Panc1 (cell line): ENCODE results near the gene FAR1. TPM values are rescaled to one million over a fixed set of nuclear protein-coding genes. Genes with fewer than 3 reads are reported as not detected.

Source experiments
- ATAC-seq: fragments of 200-7000 bp; cut with Tn5 transposase; 2 replicates; pipeline ENCODE4 v1.9.1; 2020; ENCODE audit warnings: mild to moderate bottlenecking, moderate library complexity
- BruUV-seq: library from RNA; stranded (reverse); fragments of 400-500 nt; replicated peaks from 2 replicates; lab custom pipeline; 2021; lab: Mats Ljungman, UMichigan
- CTCF ChIA-PET: fragments of 300-600 bp; sonication (Branson Sonifier 250); formaldehyde crosslinking; loops from one replicate; lab custom pipeline; 2022; ENCODE audit warnings: antibody characterized with exemption; lab: Charles Lee
- POLR2A ChIA-PET: fragments of 300-600 bp; sonication (Branson Sonifier 250); formaldehyde crosslinking; loops from one replicate; lab custom pipeline; 2022; ENCODE audit warnings: antibody characterized with exemption; lab: Charles Lee
- DNase-seq: peaks from one replicate; pipeline ENCODE4 v3.0.0-alpha.2; 2010; ENCODE audit warnings: low read depth, low spot score
- H3K27ac ChIP-seq: 2 replicates; pipeline ENCODE4 v1.5.1; 2011; ENCODE audit warnings: mild to moderate bottlenecking, low read length, inconsistent platforms
- H3K27me3 ChIP-seq: fragments of 200-500 bp; sonication (Bioruptor generic); 2 replicates; pipeline ENCODE4 v1.6.0; 2014; ENCODE audit warnings: low read length, inconsistent platforms; ENCODE audit not compliant: control insufficient read depth, insufficient read depth
- H3K36me3 ChIP-seq: fragments of 200-500 bp; sonication (Bioruptor generic); 2 replicates; pipeline ENCODE4 v1.5.1; 2014; ENCODE audit warnings: inconsistent platforms, mild to moderate bottlenecking, low read length, moderate library complexity; ENCODE audit not compliant: control insufficient read depth, insufficient read depth
- H3K4me1 ChIP-seq: 2 replicates; pipeline ENCODE4 v1.5.1; 2011; ENCODE audit warnings: inconsistent platforms, mild to moderate bottlenecking, low read length, moderate library complexity; ENCODE audit not compliant: control insufficient read depth, insufficient read depth
- H3K4me3 ChIP-seq, 2 experiments: 2 replicates each; pipeline ENCODE4 v1.5.1; 2011 to 2012; ENCODE audit warnings: low read depth in 2 of 2, low read length in 2 of 2, mild to moderate bottlenecking in 2 of 2, inconsistent platforms in 1 of 2, moderate library complexity in 1 of 2
- H3K9me3 ChIP-seq: fragments of 200-500 bp; sonication (Bioruptor generic); 2 replicates; pipeline ENCODE4 v1.5.1; 2014; ENCODE audit warnings: low read depth, mild to moderate bottlenecking, inconsistent platforms, low read length, moderate library complexity; ENCODE audit not compliant: control insufficient read depth, insufficient read depth
- POLR2AphosphoS5 ChIP-seq: IDR thresholded peaks from 2 replicates; pipeline ENCODE4 v1.6.1; 2012; ENCODE audit warnings: mild to moderate bottlenecking, low read depth, low read length, moderate library complexity
- SIN3A ChIP-seq: IDR thresholded peaks from 2 replicates; pipeline ENCODE4 v1.6.1; 2012; ENCODE audit warnings: low read depth, mild to moderate bottlenecking, low read length, moderate library complexity, borderline replicate concordance; ENCODE audit not compliant: insufficient read depth
- TCF7L2 ChIP-seq: IDR thresholded peaks from 2 replicates; pipeline ENCODE4 v1.6.1; 2011; ENCODE audit warnings: mild to moderate bottlenecking, low read depth, low read length, inconsistent platforms
- in situ Hi-C: cut with HindIII; loops from 2 replicates; pipeline ENCODE4 v1.10.0; 2016; ENCODE audit warnings: low sequenced_read_pairs, low pct_unique_long_range_greater_than_20kb
- intact Hi-C: fragments of 100-400 bp; cut with micrococcal nuclease; formaldehyde crosslinking; loops from one replicate; pipeline ENCODE4 v1.10.0; 2022; ENCODE audit not compliant: unreplicated experiment
- total RNA-seq: library from RNA; stranded (reverse); gene quantifications from one replicate; pipeline ENCODE4 v1.2.1, GENCODE V29; 2021; ENCODE audit not compliant: unreplicated experiment
- TF ChIP-seq, protein P1 (sequence below): fragments of 450-650 bp; IDR thresholded peaks from 2 replicates; pipeline ENCODE4 v1.5.1; 2017; ENCODE audit warnings: mild to moderate bottlenecking
- TF ChIP-seq, protein P2 (sequence below), 2 experiments: IDR thresholded peaks; 2 replicates each; pipeline ENCODE4 v1.6.1; 2011 to 2012; ENCODE audit warnings: low read depth in 2 of 2, control low read depth in 1 of 2, low read length in 1 of 2, mild to moderate bottlenecking in 1 of 2, moderate library complexity in 1 of 2; ENCODE audit not compliant: insufficient read depth in 1 of 2

Gene FAR1
- total RNA-seq, 1 experiment from 2014 or later, result 60.4 TPM

DNA sequence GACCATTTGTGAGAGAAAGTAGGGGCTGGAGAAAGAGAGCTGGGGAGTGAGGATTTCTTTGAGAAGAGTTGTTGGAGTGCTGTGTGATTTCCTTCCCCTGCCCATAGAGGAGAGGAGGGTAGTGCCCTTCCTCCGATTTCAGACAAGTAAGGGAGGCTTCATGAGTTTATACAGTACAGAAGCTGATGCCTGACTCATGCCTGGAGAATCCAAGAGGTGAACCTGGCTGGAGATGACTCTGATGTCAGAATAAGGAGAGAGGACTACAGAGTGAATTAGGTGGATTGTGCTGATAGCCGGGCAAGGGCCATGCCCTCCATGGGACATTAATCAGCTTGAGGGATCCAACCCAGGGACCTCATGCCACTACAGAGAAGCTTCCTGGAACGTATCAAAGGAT, 91.6 kb downstream of the FAR1 start:
- H3K4me1 ChIP-seq, result no peaks in the 10 kb centered on the region
- no peak for TF ChIP-seq SIN3A
- TF ChIP-seq, protein P1, sequence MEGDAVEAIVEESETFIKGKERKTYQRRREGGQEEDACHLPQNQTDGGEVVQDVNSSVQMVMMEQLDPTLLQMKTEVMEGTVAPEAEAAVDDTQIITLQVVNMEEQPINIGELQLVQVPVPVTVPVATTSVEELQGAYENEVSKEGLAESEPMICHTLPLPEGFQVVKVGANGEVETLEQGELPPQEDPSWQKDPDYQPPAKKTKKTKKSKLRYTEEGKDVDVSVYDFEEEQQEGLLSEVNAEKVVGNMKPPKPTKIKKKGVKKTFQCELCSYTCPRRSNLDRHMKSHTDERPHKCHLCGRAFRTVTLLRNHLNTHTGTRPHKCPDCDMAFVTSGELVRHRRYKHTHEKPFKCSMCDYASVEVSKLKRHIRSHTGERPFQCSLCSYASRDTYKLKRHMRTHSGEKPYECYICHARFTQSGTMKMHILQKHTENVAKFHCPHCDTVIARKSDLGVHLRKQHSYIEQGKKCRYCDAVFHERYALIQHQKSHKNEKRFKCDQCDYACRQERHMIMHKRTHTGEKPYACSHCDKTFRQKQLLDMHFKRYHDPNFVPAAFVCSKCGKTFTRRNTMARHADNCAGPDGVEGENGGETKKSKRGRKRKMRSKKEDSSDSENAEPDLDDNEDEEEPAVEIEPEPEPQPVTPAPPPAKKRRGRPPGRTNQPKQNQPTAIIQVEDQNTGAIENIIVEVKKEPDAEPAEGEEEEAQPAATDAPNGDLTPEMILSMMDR, result no peak
- no peak for TF ChIP-seq POLR2AphosphoS5
- no peak for TF ChIP-seq TCF7L2
- TF ChIP-seq, protein P2, sequence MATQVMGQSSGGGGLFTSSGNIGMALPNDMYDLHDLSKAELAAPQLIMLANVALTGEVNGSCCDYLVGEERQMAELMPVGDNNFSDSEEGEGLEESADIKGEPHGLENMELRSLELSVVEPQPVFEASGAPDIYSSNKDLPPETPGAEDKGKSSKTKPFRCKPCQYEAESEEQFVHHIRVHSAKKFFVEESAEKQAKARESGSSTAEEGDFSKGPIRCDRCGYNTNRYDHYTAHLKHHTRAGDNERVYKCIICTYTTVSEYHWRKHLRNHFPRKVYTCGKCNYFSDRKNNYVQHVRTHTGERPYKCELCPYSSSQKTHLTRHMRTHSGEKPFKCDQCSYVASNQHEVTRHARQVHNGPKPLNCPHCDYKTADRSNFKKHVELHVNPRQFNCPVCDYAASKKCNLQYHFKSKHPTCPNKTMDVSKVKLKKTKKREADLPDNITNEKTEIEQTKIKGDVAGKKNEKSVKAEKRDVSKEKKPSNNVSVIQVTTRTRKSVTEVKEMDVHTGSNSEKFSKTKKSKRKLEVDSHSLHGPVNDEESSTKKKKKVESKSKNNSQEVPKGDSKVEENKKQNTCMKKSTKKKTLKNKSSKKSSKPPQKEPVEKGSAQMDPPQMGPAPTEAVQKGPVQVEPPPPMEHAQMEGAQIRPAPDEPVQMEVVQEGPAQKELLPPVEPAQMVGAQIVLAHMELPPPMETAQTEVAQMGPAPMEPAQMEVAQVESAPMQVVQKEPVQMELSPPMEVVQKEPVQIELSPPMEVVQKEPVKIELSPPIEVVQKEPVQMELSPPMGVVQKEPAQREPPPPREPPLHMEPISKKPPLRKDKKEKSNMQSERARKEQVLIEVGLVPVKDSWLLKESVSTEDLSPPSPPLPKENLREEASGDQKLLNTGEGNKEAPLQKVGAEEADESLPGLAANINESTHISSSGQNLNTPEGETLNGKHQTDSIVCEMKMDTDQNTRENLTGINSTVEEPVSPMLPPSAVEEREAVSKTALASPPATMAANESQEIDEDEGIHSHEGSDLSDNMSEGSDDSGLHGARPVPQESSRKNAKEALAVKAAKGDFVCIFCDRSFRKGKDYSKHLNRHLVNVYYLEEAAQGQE (IDR thresholded peaks at IDR 0.05; ENCODE audit: insufficient read depth in 1 of 2, low read depth in 2 of 2, low read length in 1 of 2), result no peak
- H3K9me3 ChIP-seq, result no peaks in the 10 kb centered on the region
- in situ Hi-C loops, result no loop called here
- intact Hi-C loops, result no loop called here
- no peaks in the 10 kb centered on the region; the same call in 1 of the 2 replicates for H3K27me3 ChIP-seq
- BruUV-seq, result no TSS peak
- POLR2A ChIA-PET, result no interaction called here
- CTCF ChIA-PET, result no interaction called here
- no peak for DNase-seq
- no peaks in the 10 kb centered on the region for H3K36me3 ChIP-seq
- no peak overlapping the region for H3K27ac ChIP-seq
- H3K4me3 ChIP-seq, result no peak overlapping the region
- no peak for ATAC-seq

DNA sequence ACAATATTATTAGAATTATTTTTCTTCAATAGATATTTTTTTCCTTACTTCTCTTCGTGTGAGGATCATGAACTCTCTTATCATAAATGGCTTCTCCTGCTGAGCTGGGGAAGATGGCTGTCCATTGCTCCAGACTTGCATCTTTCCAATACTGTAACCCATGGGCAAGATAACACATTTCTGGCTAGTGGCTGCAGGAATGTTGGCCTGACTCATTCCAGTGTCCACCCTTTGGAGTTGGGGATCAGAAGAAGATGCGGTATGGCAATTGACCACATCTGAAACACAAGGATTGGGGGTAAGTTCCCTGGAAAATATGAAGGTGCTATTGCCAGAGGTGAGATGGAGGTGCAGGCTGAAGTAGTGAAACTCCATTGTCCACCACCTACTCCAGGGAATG, 92.8 kb downstream of the FAR1 start:
- no peak for TF ChIP-seq SIN3A
- TF ChIP-seq, protein P1, result no peak
- no peak for TF ChIP-seq POLR2AphosphoS5
- TF ChIP-seq, protein P2 (IDR thresholded peaks at IDR 0.05; ENCODE audit: insufficient read depth in 1 of 2, low read depth in 2 of 2, low read length in 1 of 2), result no peak
- TF ChIP-seq TCF7L2, result no peak
- POLR2A ChIA-PET, result no interaction called here
- no peaks in the 10 kb centered on the region; the same call in 1 of the 2 replicates for H3K27me3 ChIP-seq
- BruUV-seq, result no TSS peak
- no peak for DNase-seq
- ATAC-seq, result no peak
- H3K36me3 ChIP-seq, result no peaks in the 10 kb centered on the region
- H3K9me3 ChIP-seq, result no peaks in the 10 kb centered on the region
- no peak overlapping the region for H3K27ac ChIP-seq
- in situ Hi-C loops (no loop called here), intact Hi-C loops (no loop called here)
- no peak overlapping the region for H3K4me3 ChIP-seq
- CTCF ChIA-PET, result interaction anchor here (0.6 kb wide), 1 partner anchor 694 kb away, joined by 5 read pairs; no protein-coding TSS in a partner anchor
- no peaks in the 10 kb centered on the region for H3K4me1 ChIP-seq
